Gastroesophageal sphincter (tissue), 4 donors: Measurements from ENCODE around the gene VDAC2. TPM values are rescaled to one million over a fixed set of nuclear protein-coding genes. Genes with fewer than 3 reads are reported as not detected.

Source experiments
- ATAC-seq: fragments of 150-250 bp; one replicate; pipeline ENCODE4 v1.9.1; 2016; ENCODE audit warnings: mild to moderate bottlenecking, moderate library complexity
- H3K27ac ChIP-seq, 4 donors: fragments of 200-600 bp; sonication (generic) in 3 of 4; 1 replicate in 3 of 4; 2 replicates in 1 of 4; pipeline ENCODE4 v1.5.1; 2016 to 2019
- H3K27me3 ChIP-seq: fragments of 200-600 bp; sonication (generic); one replicate; pipeline ENCODE4 v1.5.1; 2019
- H3K36me3 ChIP-seq, 2 donors: fragments of 200-600 bp; sonication (generic); one replicate each; pipeline ENCODE4 v1.5.1; 2019; ENCODE audit warnings: control low read depth in 1 of 2
- H3K4me1 ChIP-seq, 3 donors: fragments of 200-600 bp; sonication (generic); 1 replicate in 2 of 3; 2 replicates in 1 of 3; pipeline ENCODE4 v1.5.1; 2016 to 2019; ENCODE audit warnings: control low read depth in 2 of 3
- H3K4me3 ChIP-seq, 2 donors: fragments of 200-600 bp; sonication (generic); one replicate each; pipeline ENCODE4 v1.5.1; 2019; ENCODE audit warnings: mild to moderate bottlenecking in 1 of 2, moderate library complexity in 1 of 2
- H3K9me3 ChIP-seq, 3 donors: fragments of 200-600 bp; sonication (generic); one replicate each; pipeline ENCODE4 v1.5.1; 2017 to 2019; ENCODE audit warnings: control low read depth in 2 of 3
- CTCF ChIP-seq, 4 experiments: fragments of 200-600 bp in 2 of 4; fragments of 450-650 bp in 2 of 4; sonication (generic) in 1 of 4; IDR thresholded peaks; one replicate each; pipeline ENCODE4 v1.5.1; 2017 to 2019; ENCODE audit warnings: antibody characterized with exemption in 4 of 4, mild to moderate bottlenecking in 2 of 4, moderate library complexity in 2 of 4
- EP300 ChIP-seq: sonication (generic); formaldehyde crosslinking; IDR thresholded peaks from one replicate; pipeline ENCODE4 v1.6.1; 2017; ENCODE audit warnings: antibody characterized with exemption, mild to moderate bottlenecking
- POLR2A ChIP-seq, 2 donors: fragments of 450-650 bp; IDR thresholded peaks; one replicate each; pipeline ENCODE4 v1.6.1; 2017; ENCODE audit warnings: antibody characterized with exemption in 2 of 2, mild to moderate bottlenecking in 2 of 2, moderate library complexity in 1 of 2
- POLR2AphosphoS5 ChIP-seq: sonication (generic); formaldehyde crosslinking; IDR thresholded peaks from one replicate; pipeline ENCODE4 v1.6.1; 2017; ENCODE audit warnings: antibody characterized with exemption
- WGBS, 2 donors: methylation state at CpG; one replicate each; pipeline ENCODE4 v1.1.5; 2018; ENCODE audit warnings: low coverage in 1 of 2; 5-methylcytosine and 5-hydroxymethylcytosine counted together
- total RNA-seq, 4 donors: library from RNA; depleted of rRNA; stranded (reverse); fragments of >200 nt; gene quantifications; one replicate each; pipeline ENCODE4 v1.1.0, GENCODE V29; 2016

The VDAC2 gene
- total RNA-seq, 4 donors from 2014 or later: 199 to 283 (median 249) TPM

DNA sequence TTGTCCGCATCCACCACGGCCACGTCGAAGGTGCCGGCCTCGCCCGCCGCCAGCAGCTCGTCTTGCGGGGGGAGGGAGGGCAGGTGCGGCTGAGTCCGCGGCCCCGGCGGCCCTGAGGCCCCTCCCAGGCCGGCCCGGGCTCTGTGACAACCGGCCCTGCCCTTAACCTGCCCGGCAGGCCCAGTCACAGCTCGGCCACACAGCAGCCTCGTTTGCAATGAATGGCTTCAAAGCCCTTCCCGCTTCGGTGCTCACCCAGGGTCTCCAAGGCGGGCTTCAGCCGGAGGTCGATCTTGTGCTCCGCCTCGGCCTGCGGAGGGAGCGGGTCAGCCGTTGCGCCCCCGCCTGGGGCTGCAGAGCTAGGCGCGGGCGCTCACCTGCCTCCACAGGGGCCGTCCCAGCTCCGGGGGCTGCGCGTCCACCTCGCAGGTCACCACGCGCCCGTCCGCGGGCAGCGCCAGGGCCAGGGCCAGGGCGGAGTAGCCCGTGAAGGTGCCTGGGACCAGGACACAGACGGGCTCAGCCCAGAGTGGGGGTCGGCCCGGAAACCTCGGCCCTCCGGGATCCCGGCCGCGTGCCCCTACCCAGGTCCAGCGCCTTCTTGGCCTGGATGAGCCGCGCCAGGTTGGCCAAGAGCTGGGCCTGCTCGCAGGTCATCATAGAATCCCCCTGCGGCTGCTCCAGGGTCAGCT is 24.2 kb downstream of the VDAC2 start:
- Histone ChIP-seq H3K27ac (peak overlapping the region; percentile 72 to 95 (median 90)), H3K4me1 (peaks cover 0 to 39% (median 0%) of the 10 kb centered on the region in 3 donors), H3K27me3 (no peaks in the 10 kb centered on the region), H3K36me3 (peaks cover 0 to 31% of the 10 kb centered on the region in 2 donors), H3K9me3 (no peaks in the 10 kb centered on the region), H3K4me3 (peak overlapping the region; percentile 75 to 89)
- no peak for ATAC-seq
- 0% methylated on average over 1 of the region's 62 CpGs; no CpG with 5 or more reads in 1 of the 2 donors for WGBS, 2 donors
- TF ChIP-seq EP300: no peak
- TF ChIP-seq POLR2AphosphoS5: no peak
- TF ChIP-seq POLR2A (IDR thresholded peaks at IDR 0.05): no peak
- TF ChIP-seq CTCF (IDR thresholded peaks at IDR 0.05): peak in 2 of 4 experiments; percentile 3 to 30

DNA sequence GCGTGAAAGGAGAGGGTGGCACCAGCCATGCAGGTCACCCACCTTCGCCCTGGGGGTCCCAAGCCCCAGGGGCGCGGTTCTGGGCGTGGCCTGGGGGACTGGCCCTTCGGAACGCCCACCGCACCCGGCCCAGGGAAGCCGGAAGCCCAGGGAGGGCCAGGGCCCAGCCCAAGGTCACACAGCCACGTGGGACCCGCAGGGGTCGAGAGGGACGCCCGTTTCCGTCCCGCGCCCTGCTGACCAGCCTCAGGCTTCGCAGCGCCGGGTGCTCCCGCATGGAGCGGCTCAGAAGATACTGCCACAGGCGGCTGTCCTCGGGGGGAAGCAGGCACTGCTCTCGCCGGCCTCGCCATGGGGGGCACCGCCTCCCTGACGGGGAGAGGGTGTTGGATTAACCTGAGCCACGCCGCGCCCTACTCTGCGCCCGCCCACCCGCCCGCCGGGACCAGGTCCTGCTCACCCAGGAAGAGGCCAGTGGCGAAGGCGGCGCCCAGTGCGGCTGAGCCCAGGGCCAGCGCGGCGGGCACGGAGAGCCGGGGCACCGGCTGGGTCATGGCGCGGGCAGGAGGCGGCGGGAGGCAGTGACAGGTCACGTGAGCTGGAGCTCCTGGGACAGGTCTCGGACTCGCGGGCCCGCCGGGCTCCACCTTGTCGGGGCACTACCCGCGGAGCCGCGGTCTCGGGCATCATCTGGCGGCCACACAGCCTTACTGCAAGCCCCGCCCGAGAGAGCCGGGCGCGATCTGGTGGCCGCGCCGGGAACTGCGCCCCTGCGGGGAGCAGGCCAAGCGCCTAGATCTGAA is 25.0 kb downstream of the VDAC2 start, which contains the start of gene COMTD1:
Gene COMTD1, minus strand, starts transcription at position 583 of the 803 bp plus-strand sequence. Its CDS starts 29 bp downstream, at position 554.
- H3K4me3 ChIP-seq: peak within 1 kb of the TSS; percentile 75 to 89
- 0% methylated on average over 8 of the region's 76 CpGs; no CpG with 5 or more reads in 1 of the 2 donors for WGBS, 2 donors
- peaks cover 0 to 25% of the 10 kb centered on the region in 2 donors for H3K36me3 ChIP-seq
- H3K27me3 ChIP-seq: no peaks in the 10 kb centered on the region
- H3K27ac ChIP-seq: peak within 1 kb of the TSS; percentile 72 to 95 (median 90)
- no peaks in the 10 kb centered on the region for H3K9me3 ChIP-seq
- peak; percentile 83 for ATAC-seq
- H3K4me1 ChIP-seq: peaks cover 0 to 32% (median 0%) of the 10 kb centered on the region in 3 donors
- TF ChIP-seq POLR2AphosphoS5 (peak; percentile 10), CTCF (IDR thresholded peaks at IDR 0.05) (peak; percentile 100), POLR2A (IDR thresholded peaks at IDR 0.05) (no peak), EP300 (no peak)

GRCh38 chr10:75236178-75236825 is 25.7 kb downstream of the VDAC2 start:
- no peaks in the 10 kb centered on the region for H3K27me3 ChIP-seq
- TF ChIP-seq EP300 (no peak), POLR2AphosphoS5 (no peak), CTCF (IDR thresholded peaks at IDR 0.05) (no peak), POLR2A (IDR thresholded peaks at IDR 0.05) (no peak)
- peaks cover 0 to 18% of the 10 kb centered on the region in 2 donors for H3K36me3 ChIP-seq
- WGBS, 2 donors: 40 to 52% methylated on average over 1 to 11 of the region's 12 CpGs
- no peaks in the 10 kb centered on the region for H3K9me3 ChIP-seq
- peak overlapping the region in 3 of 4 donors; percentile 88 to 95 (median 92) for H3K27ac ChIP-seq
- H3K4me3 ChIP-seq: peak overlapping the region in 1 of 2 donors; percentile 89
- no peak for ATAC-seq
- H3K4me1 ChIP-seq: peaks cover 0 to 28% (median 0%) of the 10 kb centered on the region in 3 donors

DNA sequence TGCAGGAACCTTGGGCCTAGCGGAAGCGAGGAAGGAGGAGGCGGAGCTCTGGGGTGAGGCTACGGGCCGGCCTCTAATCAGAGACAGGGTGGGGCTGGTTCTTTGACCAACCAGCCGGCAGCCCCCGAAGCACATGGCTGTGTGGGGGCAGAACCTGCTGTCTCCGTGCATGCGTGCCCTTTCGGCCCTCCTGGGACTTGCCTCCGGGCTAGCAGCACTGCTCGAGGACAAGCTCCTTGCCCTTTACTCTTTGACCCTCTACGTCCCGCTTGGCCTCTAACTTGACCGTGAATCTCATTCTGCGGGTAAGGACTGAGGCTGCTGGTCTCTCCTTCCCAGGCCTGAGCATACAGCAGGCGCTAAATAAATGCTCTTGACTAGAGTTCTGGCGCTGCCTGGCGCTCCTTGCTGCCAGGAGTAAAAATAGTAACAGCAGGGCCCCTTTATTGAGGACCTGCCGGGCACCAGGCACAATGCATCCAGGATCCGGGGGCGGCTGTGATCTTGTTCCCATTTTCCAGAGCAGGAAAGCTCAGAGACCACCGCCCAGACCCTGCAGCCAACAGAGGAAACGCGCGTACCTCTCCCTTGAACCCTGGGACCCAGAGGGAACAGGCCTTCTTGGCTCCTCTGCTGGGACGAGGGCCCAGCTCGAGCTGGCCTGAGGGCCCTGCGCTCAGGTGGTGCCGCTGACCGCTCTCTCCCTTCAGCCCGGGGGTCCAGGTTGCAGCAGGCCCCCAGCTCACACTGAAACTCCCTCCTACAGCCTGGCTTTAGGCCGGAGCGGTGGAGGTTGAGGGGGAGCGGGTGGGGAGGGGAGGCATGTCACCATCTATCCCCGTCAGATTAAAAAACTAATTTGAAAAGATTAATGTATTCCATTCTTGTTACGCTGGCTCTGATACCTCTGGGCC is 27.8 kb downstream of the VDAC2 start:
- ATAC-seq: no peak
- H3K4me1 ChIP-seq: peaks cover 0 to 28% (median 0%) of the 10 kb centered on the region in 3 donors
- WGBS, 2 donors: 98 to 100% methylated on average over 2 to 7 of the region's 37 CpGs
- no peaks in the 10 kb centered on the region for H3K27me3 ChIP-seq
- H3K9me3 ChIP-seq: no peaks in the 10 kb centered on the region
- TF ChIP-seq POLR2AphosphoS5: no peak
- H3K36me3 ChIP-seq: no peaks in the 10 kb centered on the region
- H3K27ac ChIP-seq: no peak overlapping the region
- H3K4me3 ChIP-seq: no peak overlapping the region
